UCSD-AML1 (cell line): ENCODE measurements around the gene MTRF1L.
"Not testable (repeated sequence)": the region's sequence is repeated elsewhere in the genome, so short reads cannot be mapped to it uniquely, and the experiment has no call there.

Source experiments
- DNase-seq: peaks from one replicate; lab custom pipeline; 2025; ENCODE audit not compliant: unreplicated experiment; lab: John Stamatoyannopoulos, UW

The MTRF1L gene

DNA sequence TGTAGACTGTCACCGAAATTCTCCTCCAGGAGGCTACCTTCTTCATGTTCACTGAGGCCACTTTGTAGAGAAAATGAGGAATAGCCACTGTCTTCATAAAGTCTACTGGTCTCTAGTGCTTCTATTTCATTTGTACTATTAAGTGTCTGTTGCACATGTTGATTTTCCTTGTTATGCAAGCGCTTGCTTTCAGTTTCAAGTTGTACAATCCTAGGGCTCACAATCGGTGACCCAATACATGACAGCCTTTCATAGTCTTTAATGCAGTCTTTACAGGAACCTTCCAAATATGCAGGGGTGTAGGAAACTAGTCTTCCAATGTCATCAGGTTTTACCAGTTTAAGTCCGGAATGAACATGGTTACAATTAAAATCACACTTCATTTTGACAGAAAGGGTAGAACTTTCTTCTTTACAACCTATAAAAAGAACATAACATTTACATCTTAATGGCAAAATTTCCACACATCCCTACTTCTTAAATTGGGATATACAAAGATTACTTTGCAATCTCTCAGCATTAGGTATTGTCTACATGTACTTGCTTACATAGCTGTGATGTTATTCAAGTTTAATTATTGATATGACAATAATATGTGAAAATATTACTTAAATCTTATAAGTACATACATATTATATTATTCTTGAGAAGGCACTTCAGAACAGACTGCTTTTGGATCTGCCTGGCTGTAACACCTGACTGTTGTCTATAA is 27.1 kb downstream of the MTRF1L start:
- no peak for DNase-seq

DNA sequence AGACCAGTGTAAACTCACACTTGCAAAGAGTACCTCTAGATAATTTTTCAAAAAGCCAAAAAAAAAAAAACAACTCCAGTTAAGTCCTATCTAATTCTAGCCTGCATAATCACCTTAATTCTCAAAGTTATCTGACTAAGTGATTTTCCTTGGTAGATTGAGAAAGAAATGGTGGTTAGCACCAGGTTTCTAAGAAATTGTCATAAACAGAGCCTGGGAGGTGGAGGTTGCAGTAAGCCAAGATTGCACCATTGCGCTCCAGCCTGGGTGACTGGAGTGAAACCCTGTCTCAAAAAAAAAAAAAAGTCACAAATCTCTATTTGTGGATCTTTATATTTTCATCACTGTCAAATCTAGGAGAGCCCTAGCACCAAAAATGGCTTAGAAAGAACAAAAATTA is 28.6 kb downstream of the MTRF1L start:
- no peak for DNase-seq

- no peak for DNase-seq
These were observed 32.7 kb downstream of the MTRF1L start for GRCh38 chr6:152969688-152970418.

DNA sequence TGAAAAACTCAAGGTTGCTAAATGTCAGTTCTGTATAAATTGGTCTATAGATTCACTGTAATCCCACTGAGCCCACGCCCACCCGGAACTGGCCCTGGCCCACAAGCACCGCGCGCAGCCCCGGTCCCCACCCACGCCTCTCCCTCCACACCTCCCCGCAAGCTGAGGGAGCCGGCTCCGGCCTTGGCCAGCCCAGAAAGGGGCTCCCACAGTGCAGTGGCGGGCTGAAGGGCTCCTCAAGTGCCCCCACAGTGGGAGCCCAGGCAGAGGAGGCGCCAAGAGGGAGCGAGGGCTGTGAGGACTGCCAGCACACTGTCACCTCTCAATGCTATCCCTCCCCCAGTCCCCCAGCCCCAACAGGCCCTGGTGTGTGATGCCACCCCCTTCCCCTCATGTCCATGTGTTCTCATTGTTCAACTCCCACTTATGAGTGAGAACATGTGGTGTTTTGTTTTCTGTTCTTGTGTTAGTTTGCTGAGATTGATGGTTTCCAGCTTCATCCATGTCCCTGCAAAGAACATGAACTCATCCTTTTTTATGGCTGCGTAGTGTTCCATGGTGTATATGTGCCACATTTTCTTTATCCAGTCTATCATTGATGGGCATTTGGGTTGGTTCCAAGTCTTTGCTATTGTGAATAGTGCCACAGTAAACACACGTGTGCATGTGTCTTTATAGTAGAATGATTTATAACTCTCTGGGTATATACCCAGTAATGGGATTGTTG is 36.2 kb downstream of the MTRF1L start:
- not testable (repeated sequence) for DNase-seq

GRCh38 chr6:152959333-152959732 is 43.2 kb downstream of the MTRF1L start:
- peak; percentile 12 for DNase-seq

DNA sequence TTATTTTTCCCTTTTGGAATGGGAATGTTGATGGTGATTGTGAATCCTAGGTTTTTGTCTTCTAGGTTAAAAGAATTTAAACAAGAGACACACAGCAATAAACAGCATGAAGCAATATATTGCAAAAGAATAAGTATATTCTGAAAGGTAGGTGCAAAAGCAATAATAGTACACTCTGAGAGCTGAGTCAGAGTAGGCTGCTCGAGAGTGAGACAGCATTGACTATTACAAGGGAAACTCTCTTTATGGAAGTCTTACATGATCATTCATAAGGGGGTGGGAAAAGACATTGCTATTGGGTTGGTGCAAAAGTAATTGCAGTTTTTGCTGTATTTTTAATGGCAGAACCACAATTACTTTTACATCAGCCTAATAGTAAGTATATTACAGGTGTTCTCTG is 44.7 kb downstream of the MTRF1L start:
- DNase-seq, result no peak

- DNase-seq, result no peak
These were observed 48.1 kb downstream of the MTRF1L start for GRCh38 chr6:152954443-152954842.

- no peak for DNase-seq
These were observed 49.5 kb downstream of the MTRF1L start for GRCh38 chr6:152952866-152953509.

DNA sequence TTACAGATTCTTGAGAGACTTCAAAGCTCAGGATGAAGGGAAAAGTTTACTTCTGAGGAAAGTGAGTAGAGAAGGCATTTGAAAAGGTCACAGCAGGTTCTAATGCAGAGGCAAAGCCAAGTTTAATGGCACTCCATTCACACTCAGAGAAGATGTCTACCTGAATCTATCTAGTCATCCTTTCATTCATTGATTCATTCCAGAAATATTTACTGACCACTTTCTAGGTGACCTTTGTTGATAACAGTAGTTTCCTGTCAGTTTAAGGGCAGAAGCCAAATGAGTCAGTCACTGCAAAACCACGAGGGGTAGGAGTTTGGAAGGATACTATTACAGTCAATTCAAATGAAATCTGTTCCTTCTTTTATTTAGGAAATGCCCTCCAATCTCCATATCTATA is 50.5 kb downstream of the MTRF1L start:
- DNase-seq, result no peak

DNA sequence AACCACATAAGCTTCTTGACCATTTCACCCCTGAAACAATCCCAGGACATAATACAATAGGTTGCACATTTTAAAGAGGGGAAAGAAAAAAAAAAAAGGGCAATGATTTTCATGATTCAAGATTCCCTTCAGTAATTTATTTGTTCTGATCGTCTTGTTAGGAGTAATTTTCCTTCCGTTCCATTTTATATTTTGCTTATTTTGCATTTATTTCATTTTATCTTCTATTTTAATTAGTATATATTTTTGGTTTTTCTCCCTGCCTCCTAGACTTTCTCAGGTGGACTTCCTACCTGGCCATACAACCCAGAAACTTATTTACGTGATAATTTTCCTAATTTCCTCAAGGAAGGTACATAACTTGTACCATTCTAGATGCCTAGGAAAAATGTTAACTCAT is 52.3 kb downstream of the MTRF1L start:
- no peak for DNase-seq

- DNase-seq, result no peak
These were observed 54.2 kb downstream of the MTRF1L start for GRCh38 chr6:152948150-152948768.

GRCh38 chr6:152946995-152947394 is 55.5 kb downstream of the MTRF1L start:
- DNase-seq, result no peak

GRCh38 chr6:152946484-152946883 is 56.0 kb downstream of the MTRF1L start:
- DNase-seq, result no peak

DNA sequence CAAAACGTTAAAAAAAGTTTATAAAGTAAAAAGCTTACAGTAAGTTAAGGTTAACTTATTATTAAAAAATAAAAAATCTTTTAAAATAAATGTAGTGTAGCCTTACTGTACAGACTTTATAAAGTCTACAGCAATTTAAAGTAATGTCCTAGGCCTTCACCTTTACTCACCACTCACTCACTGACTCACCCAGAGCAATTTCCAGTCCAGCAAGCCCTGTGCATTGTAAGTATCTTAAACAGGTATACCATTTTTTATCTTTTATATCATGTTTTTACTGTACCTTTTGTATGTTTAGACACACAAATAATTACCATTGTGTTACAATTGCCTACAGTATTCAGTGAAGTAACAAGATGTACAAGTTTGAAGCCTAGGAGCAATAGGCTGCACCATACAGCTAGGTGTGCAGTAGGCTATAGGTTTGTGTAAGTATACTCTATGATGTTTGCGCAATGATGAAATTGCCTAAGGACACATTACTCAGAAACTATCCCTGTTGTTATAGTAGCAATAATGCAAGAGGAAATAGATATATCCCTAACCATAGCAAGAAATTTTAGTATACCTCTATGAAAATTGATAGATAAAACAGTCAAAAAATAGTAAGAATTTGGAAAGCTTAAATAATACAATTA is 59.1 kb downstream of the MTRF1L start:
- no peak for DNase-seq

GRCh38 chr6:152942319-152942869 is 60.1 kb downstream of the MTRF1L start:
- no peak for DNase-seq

DNA sequence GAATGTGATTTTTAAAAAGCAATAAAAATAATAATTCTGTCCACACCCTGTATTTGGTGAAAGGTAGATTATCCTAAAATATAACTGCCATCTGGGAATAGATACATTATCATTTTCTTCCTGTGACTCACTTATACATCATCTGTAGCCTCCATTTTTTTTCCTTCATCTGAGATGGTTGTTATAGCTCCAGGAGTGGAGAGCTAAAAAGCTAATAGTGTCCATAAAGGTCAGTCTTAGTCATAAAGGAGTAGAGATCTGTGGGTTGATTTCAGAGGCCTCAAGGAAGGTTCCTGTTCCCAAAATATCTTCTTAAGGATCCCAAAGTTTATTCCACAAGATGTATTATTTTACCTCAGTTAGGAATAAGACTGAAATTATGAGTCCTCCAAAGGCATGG is 60.8 kb downstream of the MTRF1L start:
- DNase-seq, result no peak
